Measurements from ENCODE around the gene TM7SF2. TPM values are rescaled to one million over a fixed set of nuclear protein-coding genes. Genes with fewer than 3 reads are reported as not detected.

Gene TM7SF2
- total and polyA plus RNA-seq, 2 of the 13 experiments (the other 11 are each of a cell fraction or from before 2014, with no cell fraction given) = 56.0 to 66.9 TPM

DNA sequence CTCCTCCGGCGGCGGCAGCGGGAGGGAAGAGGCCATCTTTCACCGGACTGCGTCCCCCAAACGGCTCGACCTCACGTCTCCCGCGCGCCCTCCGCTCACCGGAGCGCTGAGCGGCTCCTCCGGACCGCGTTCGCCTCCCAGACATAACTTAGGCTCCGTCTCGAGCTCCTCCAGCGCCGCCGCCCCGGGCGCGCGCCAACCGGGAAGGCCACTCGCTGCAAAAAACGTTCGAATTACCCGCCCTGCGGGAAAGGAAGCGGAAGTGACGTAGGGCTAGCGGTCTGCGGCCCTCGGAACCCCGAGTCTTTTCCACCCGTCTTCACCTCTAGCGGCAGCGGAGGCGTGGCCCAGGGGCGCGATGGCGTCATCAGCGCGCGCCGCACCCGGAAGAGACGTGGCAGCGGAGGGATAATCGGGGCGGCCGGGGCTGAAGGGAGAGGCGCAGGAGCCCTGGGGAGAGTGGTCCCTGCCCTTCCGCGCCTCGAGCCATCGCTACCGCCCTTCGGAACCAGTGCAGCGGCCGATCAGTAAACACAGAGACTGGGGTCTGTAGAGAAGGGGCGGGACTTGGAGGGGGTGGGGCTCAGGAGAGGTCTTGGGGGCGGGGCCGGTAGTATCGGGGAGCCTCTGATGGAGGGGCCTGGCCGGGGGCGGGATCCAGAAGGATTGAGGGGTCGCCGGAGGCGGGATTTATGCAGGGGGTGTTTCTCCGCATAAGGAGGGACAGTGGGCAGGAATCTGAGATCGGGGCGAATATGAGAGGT lies 27.7 kb upstream of the TM7SF2 start, which contains the start of the genes CDCA5 and ZFPL1 (continued):
- peak; percentile 71; the same call in 1 of the 2 replicates for TF ChIP-seq ZBTB38 (CRISPR knock-in tag; IDR thresholded peaks at IDR 0.05)
- TF ChIP-seq, protein P1, sequence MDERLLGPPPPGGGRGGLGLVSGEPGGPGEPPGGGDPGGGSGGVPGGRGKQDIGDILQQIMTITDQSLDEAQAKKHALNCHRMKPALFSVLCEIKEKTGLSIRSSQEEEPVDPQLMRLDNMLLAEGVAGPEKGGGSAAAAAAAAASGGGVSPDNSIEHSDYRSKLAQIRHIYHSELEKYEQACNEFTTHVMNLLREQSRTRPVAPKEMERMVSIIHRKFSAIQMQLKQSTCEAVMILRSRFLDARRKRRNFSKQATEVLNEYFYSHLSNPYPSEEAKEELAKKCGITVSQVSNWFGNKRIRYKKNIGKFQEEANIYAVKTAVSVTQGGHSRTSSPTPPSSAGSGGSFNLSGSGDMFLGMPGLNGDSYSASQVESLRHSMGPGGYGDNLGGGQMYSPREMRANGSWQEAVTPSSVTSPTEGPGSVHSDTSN (CRISPR knock-in tag; IDR thresholded peaks at IDR 0.05) = no peak
- TF ChIP-seq KLF12 (CRISPR knock-in tag; IDR thresholded peaks at IDR 0.05; ENCODE audit: borderline replicate concordance) = peak; percentile 76; the same call in 1 of the 2 replicates
- TF ChIP-seq NBN (conservative IDR thresholded peaks at IDR 0.05) = no peak
- TF ChIP-seq, protein P2, sequence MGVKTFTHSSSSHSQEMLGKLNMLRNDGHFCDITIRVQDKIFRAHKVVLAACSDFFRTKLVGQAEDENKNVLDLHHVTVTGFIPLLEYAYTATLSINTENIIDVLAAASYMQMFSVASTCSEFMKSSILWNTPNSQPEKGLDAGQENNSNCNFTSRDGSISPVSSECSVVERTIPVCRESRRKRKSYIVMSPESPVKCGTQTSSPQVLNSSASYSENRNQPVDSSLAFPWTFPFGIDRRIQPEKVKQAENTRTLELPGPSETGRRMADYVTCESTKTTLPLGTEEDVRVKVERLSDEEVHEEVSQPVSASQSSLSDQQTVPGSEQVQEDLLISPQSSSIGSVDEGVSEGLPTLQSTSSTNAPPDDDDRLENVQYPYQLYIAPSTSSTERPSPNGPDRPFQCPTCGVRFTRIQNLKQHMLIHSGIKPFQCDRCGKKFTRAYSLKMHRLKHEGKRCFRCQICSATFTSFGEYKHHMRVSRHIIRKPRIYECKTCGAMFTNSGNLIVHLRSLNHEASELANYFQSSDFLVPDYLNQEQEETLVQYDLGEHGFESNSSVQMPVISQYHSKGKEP (CRISPR knock-in tag; IDR thresholded peaks at IDR 0.05) = peak; percentile 50; the same call in 1 of the 2 replicates
- TF ChIP-seq ZNF552 (CRISPR knock-in tag; IDR thresholded peaks at IDR 0.05; ENCODE audit: borderline replicate concordance) = 0 out of 2 replicates have a peak, but pooled peaks have one; percentile 55
- TF ChIP-seq, protein P3, sequence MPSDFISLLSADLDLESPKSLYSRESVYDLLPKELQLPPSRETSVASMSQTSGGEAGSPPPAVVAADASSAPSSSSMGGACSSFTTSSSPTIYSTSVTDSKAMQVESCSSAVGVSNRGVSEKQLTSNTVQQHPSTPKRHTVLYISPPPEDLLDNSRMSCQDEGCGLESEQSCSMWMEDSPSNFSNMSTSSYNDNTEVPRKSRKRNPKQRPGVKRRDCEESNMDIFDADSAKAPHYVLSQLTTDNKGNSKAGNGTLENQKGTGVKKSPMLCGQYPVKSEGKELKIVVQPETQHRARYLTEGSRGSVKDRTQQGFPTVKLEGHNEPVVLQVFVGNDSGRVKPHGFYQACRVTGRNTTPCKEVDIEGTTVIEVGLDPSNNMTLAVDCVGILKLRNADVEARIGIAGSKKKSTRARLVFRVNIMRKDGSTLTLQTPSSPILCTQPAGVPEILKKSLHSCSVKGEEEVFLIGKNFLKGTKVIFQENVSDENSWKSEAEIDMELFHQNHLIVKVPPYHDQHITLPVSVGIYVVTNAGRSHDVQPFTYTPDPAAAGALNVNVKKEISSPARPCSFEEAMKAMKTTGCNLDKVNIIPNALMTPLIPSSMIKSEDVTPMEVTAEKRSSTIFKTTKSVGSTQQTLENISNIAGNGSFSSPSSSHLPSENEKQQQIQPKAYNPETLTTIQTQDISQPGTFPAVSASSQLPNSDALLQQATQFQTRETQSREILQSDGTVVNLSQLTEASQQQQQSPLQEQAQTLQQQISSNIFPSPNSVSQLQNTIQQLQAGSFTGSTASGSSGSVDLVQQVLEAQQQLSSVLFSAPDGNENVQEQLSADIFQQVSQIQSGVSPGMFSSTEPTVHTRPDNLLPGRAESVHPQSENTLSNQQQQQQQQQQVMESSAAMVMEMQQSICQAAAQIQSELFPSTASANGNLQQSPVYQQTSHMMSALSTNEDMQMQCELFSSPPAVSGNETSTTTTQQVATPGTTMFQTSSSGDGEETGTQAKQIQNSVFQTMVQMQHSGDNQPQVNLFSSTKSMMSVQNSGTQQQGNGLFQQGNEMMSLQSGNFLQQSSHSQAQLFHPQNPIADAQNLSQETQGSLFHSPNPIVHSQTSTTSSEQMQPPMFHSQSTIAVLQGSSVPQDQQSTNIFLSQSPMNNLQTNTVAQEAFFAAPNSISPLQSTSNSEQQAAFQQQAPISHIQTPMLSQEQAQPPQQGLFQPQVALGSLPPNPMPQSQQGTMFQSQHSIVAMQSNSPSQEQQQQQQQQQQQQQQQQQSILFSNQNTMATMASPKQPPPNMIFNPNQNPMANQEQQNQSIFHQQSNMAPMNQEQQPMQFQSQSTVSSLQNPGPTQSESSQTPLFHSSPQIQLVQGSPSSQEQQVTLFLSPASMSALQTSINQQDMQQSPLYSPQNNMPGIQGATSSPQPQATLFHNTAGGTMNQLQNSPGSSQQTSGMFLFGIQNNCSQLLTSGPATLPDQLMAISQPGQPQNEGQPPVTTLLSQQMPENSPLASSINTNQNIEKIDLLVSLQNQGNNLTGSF (CRISPR knock-in tag; IDR thresholded peaks at IDR 0.05) = no peak
- TF ChIP-seq, protein P4, sequence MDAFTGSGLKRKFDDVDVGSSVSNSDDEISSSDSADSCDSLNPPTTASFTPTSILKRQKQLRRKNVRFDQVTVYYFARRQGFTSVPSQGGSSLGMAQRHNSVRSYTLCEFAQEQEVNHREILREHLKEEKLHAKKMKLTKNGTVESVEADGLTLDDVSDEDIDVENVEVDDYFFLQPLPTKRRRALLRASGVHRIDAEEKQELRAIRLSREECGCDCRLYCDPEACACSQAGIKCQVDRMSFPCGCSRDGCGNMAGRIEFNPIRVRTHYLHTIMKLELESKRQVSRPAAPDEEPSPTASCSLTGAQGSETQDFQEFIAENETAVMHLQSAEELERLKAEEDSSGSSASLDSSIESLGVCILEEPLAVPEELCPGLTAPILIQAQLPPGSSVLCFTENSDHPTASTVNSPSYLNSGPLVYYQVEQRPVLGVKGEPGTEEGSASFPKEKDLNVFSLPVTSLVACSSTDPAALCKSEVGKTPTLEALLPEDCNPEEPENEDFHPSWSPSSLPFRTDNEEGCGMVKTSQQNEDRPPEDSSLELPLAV (CRISPR knock-in tag; conservative IDR thresholded peaks at IDR 0.05; ENCODE audit: low read depth) = peak; percentile 68; the same call in 1 of the 2 replicates
- TF ChIP-seq, protein P5, sequence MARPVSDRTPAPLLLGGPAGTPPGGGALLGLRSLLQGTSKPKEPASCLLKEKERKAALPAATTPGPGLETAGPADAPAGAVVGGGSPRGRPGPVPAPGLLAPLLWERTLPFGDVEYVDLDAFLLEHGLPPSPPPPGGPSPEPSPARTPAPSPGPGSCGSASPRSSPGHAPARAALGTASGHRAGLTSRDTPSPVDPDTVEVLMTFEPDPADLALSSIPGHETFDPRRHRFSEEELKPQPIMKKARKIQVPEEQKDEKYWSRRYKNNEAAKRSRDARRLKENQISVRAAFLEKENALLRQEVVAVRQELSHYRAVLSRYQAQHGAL (CRISPR knock-in tag; IDR thresholded peaks at IDR 0.05; ENCODE audit: not compliant biosample characterization) = no peak
- peak; percentile 66 for TF ChIP-seq HNRNPLL (IDR thresholded peaks at IDR 0.05; ENCODE audit: low read depth, low read length, poor library complexity, severe bottlenecking)
- 0 out of 2 replicates have a peak, but pooled peaks have one; percentile 31 for TF ChIP-seq ZNF562 (CRISPR knock-in tag; IDR thresholded peaks at IDR 0.05; ENCODE audit: borderline replicate concordance)
- TF ChIP-seq, protein P6, sequence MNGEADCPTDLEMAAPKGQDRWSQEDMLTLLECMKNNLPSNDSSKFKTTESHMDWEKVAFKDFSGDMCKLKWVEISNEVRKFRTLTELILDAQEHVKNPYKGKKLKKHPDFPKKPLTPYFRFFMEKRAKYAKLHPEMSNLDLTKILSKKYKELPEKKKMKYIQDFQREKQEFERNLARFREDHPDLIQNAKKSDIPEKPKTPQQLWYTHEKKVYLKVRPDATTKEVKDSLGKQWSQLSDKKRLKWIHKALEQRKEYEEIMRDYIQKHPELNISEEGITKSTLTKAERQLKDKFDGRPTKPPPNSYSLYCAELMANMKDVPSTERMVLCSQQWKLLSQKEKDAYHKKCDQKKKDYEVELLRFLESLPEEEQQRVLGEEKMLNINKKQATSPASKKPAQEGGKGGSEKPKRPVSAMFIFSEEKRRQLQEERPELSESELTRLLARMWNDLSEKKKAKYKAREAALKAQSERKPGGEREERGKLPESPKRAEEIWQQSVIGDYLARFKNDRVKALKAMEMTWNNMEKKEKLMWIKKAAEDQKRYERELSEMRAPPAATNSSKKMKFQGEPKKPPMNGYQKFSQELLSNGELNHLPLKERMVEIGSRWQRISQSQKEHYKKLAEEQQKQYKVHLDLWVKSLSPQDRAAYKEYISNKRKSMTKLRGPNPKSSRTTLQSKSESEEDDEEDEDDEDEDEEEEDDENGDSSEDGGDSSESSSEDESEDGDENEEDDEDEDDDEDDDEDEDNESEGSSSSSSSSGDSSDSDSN (CRISPR knock-in tag; IDR thresholded peaks at IDR 0.05) = peak; percentile 68
- 0 out of 2 replicates have a peak, but pooled peaks have one; percentile 35 for TF ChIP-seq ZNF337 (CRISPR knock-in tag; IDR thresholded peaks at IDR 0.05; ENCODE audit: borderline replicate concordance, low read depth)
- peak; percentile 8; the same call in 1 of the 2 replicates for TF ChIP-seq HOXA5 (CRISPR knock-in tag; IDR thresholded peaks at IDR 0.05)

Measured in HepG2 (cell line).